ENCODE results near the gene VSIR. TPM values are rescaled to one million over a fixed set of nuclear protein-coding genes. Genes with fewer than 3 reads are reported as not detected.
A peak's percentile ranks its signal among the peaks of the same experiment; 100 is the strongest.

The VSIR gene
- total and polyA plus RNA-seq, 9 of the 15 experiments (the other 6 are each of a cell fraction or from before 2014, with no cell fraction given), result 0.14 to 20.5 (median 9.3) TPM

GRCh38 chr10:71795248-71795647 is 21.9 kb upstream of the VSIR start (continued):
- TF ChIP-seq ARID4B (CRISPR knock-in tag; IDR thresholded peaks at IDR 0.05), result peak; percentile 36; the same call in 1 of the 2 replicates
- TF ChIP-seq, protein P1, sequence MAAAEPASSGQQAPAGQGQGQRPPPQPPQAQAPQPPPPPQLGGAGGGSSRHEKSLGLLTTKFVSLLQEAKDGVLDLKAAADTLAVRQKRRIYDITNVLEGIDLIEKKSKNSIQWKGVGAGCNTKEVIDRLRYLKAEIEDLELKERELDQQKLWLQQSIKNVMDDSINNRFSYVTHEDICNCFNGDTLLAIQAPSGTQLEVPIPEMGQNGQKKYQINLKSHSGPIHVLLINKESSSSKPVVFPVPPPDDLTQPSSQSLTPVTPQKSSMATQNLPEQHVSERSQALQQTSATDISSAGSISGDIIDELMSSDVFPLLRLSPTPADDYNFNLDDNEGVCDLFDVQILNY (CRISPR knock-in tag; IDR thresholded peaks at IDR 0.05), result peak; percentile 49; the same call in 1 of the 2 replicates
- peak; percentile 80; the same call in 1 of the 2 replicates for TF ChIP-seq ZNF197 (CRISPR knock-in tag; IDR thresholded peaks at IDR 0.05; ENCODE audit: low read depth)
- 0 out of 2 replicates have a peak, but pooled peaks have one; percentile 25 for TF ChIP-seq LARP7 (IDR thresholded peaks at IDR 0.05)
- TF ChIP-seq, protein P2, sequence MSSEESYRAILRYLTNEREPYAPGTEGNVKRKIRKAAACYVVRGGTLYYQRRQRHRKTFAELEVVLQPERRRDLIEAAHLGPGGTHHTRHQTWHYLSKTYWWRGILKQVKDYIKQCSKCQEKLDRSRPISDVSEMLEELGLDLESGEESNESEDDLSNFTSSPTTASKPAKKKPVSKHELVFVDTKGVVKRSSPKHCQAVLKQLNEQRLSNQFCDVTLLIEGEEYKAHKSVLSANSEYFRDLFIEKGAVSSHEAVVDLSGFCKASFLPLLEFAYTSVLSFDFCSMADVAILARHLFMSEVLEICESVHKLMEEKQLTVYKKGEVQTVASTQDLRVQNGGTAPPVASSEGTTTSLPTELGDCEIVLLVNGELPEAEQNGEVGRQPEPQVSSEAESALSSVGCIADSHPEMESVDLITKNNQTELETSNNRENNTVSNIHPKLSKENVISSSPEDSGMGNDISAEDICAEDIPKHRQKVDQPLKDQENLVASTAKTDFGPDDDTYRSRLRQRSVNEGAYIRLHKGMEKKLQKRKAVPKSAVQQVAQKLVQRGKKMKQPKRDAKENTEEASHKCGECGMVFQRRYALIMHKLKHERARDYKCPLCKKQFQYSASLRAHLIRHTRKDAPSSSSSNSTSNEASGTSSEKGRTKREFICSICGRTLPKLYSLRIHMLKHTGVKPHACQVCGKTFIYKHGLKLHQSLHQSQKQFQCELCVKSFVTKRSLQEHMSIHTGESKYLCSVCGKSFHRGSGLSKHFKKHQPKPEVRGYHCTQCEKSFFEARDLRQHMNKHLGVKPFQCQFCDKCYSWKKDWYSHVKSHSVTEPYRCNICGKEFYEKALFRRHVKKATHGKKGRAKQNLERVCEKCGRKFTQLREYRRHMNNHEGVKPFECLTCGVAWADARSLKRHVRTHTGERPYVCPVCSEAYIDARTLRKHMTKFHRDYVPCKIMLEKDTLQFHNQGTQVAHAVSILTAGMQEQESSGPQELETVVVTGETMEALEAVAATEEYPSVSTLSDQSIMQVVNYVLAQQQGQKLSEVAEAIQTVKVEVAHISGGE (CRISPR knock-in tag; IDR thresholded peaks at IDR 0.05), result no peak
- TF ChIP-seq ZNF134 (CRISPR knock-in tag; conservative IDR thresholded peaks at IDR 0.05), result no peak
- TF ChIP-seq HNRNPH1 (optimal IDR thresholded peaks at IDR 0.05; ENCODE audit: low read depth, low read length), result no peak
- peak; percentile 62; the same call in 1 of the 2 replicates for TF ChIP-seq ZNF311 (CRISPR knock-in tag; IDR thresholded peaks at IDR 0.05)
- TF ChIP-seq IRF2 (CRISPR knock-in tag; IDR thresholded peaks at IDR 0.05), result no peak
- TF ChIP-seq, protein P3, sequence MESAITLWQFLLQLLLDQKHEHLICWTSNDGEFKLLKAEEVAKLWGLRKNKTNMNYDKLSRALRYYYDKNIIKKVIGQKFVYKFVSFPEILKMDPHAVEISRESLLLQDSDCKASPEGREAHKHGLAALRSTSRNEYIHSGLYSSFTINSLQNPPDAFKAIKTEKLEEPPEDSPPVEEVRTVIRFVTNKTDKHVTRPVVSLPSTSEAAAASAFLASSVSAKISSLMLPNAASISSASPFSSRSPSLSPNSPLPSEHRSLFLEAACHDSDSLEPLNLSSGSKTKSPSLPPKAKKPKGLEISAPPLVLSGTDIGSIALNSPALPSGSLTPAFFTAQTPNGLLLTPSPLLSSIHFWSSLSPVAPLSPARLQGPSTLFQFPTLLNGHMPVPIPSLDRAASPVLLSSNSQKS (CRISPR knock-in tag; IDR thresholded peaks at IDR 0.05), result no peak
- TF ChIP-seq TAF9B (IDR thresholded peaks at IDR 0.05; ENCODE audit: partially characterized antibody), result no peak
- TF ChIP-seq BCL6 (CRISPR knock-in tag; IDR thresholded peaks at IDR 0.05), result peak; percentile 43; the same call in 1 of the 2 replicates
- no peak for TF ChIP-seq ZNF57 (CRISPR knock-in tag; IDR thresholded peaks at IDR 0.05)
- TF ChIP-seq CREB3 (tag; conservative IDR thresholded peaks at IDR 0.05; ENCODE audit: low read depth), result peak; percentile 88; the same call in 1 of the 2 replicates
- TF ChIP-seq, protein P4, sequence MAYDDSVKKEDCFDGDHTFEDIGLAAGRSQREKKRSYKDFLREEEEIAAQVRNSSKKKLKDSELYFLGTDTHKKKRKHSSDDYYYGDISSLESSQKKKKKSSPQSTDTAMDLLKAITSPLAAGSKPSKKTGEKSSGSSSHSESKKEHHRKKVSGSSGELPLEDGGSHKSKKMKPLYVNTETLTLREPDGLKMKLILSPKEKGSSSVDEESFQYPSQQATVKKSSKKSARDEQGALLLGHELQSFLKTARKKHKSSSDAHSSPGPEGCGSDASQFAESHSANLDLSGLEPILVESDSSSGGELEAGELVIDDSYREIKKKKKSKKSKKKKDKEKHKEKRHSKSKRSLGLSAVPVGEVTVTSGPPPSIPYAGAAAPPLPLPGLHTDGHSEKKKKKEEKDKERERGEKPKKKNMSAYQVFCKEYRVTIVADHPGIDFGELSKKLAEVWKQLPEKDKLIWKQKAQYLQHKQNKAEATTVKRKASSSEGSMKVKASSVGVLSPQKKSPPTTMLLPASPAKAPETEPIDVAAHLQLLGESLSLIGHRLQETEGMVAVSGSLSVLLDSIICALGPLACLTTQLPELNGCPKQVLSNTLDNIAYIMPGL (CRISPR knock-in tag; IDR thresholded peaks at IDR 0.05), result 0 out of 2 replicates have a peak, but pooled peaks have one; percentile 66
